Measurements from ENCODE around the gene PIGU.

Gene PIGU

DNA sequence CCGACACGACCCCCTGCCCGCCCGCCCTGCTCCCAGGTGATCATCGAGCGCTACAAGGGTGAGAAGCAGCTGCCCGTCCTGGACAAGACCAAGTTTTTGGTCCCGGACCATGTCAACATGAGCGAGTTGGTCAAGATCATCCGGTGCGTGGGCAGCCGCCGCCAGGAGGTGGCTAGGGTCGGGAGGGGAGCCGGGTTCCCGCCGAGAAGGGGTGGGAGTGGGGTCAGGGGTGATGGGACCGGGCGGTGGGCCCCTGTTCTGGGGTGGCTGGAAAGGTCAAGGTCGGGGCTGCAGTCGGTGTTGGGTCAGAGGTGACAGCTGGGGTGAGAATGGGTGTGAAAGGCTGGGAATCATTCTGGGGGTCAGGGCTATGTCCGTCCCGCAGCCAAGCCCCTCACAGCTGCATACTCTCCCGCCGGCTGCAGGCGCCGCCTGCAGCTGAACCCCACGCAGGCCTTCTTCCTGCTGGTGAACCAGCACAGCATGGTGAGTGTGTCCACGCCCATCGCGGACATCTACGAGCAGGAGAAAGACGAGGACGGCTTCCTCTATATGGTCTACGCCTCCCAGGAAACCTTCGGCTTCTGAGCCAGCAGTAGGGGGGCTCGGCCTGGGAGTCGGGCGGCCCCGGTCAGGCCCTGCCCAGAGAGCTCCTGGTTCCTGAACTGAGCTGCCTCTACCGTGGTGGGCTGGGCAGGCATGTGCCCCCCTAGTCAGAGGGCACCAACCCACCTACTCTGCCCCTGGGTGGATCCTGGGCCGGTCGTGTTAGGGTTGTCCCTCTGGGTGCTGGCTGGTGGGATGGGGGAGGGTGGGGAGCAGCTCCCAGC is 117.4 kb downstream of the PIGU start:
- Histone ChIP-seq H3K9me3 (ENCODE audit: low read depth, low read length) (no peaks in the 10 kb centered on the region), H3K27ac (no peak overlapping the region), H3K36me3 (ENCODE audit: insufficient read depth, low read length) (no peaks in the 10 kb centered on the region), H3K9ac (ENCODE audit: insufficient read length) (no peak overlapping the region), H3K4me3 (no peak overlapping the region)
- no peak for DNase-seq (ENCODE audit: low read depth, low spot score)
- no peak for TF ChIP-seq POLR2AphosphoS5 (IDR thresholded peaks at IDR 0.05; ENCODE audit: borderline replicate concordance, low read depth, low read length)
- no peak for TF ChIP-seq FOXP2 (optimal IDR thresholded peaks at IDR 0.05; ENCODE audit: control extremely low read depth, extremely low read length, insufficient read depth)
- TF ChIP-seq EZH2 (IDR thresholded peaks at IDR 0.05), result no peak

DNA sequence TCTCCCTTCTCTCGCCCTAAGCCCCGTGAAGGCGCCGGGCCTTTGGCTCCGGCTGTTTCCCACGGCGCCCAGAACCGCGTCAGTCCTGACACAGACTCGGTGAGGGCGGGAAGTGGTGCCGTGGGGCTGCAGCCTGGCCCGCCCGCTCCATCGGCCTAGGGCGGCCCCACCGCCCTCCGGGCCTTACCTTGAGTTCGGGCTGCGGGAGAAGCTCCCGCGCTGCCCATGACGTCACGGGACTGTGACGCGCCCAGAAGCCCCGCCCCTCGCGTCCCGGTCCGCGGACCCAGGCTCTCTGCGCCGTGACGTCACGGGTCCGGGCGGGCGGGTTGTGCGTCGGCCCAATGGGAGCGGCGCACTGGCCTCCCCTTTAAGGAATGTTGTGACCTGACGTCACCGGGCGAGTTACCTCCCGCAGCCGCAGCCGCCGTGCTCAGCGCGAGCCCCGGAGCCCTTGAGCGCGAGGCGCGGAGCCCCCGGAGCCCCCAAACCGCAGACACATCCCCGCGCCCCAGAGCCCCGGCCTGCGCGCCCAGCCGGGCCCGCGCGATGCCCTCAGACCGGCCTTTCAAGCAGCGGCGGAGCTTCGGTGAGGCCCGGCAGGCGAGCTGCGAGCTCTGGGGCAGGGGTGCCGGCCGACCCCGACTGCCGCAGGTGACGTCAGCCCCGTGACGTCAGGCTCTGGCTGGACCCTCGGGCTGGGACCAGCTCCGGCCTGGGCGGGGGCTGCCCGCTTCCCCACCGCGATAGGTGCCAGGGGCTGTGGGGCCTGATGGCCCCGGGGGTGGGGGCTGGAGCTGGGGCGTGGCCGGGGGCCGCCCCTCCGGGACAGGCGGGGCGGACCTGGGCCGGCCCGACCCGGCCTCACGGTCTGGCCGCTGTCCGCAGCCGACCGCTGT is 118.3 kb downstream of the PIGU start, which contains the start of gene MAP1LC3A:
Gene MAP1LC3A (plus strand): TSS at position 399 of the 899 bp plus-strand sequence. CDS start 151 bp downstream, at position 550.
- H3K9me3 ChIP-seq (ENCODE audit: low read depth, low read length), result no peaks in the 10 kb centered on the region
- no peak within 1 kb of the TSS for H3K27ac ChIP-seq
- DNase-seq (ENCODE audit: low read depth, low spot score), result no peak
- no peak within 1 kb of the TSS for H3K9ac ChIP-seq (ENCODE audit: insufficient read length)
- no peak within 1 kb of the TSS; the same call in 1 of the 2 replicates for H3K4me3 ChIP-seq
- H3K36me3 ChIP-seq (ENCODE audit: insufficient read depth, low read length), result no peaks in the 10 kb centered on the region
- TF ChIP-seq POLR2AphosphoS5 (IDR thresholded peaks at IDR 0.05; ENCODE audit: borderline replicate concordance, low read depth, low read length) (no peak), FOXP2 (optimal IDR thresholded peaks at IDR 0.05; ENCODE audit: control extremely low read depth, extremely low read length, insufficient read depth) (no peak), EZH2 (IDR thresholded peaks at IDR 0.05) (no peak)

DNA sequence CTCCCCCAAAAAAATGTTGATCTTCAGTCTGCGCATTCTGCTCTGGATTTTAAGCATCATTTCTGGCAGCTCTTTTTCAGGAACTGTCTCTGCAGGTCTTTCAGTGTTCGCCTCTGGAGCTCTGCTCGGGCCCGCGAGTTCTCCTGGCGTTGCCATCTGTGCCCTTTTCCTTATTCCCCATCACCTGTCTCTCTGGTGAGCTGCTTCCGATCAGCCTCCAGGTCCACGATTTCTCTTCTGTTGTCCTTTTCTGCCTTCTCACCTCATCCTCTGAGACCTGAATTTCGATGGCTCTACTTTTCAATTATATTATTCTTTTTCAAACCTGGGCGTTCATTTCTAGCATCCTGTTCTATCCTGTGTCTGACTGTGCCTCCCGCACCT is 119.0 kb downstream of the PIGU start:
- no peaks in the 10 kb centered on the region for H3K36me3 ChIP-seq (ENCODE audit: insufficient read depth, low read length)
- no peak for DNase-seq (ENCODE audit: low read depth, low spot score)
- no peak overlapping the region for H3K27ac ChIP-seq
- no peak for TF ChIP-seq FOXP2 (optimal IDR thresholded peaks at IDR 0.05; ENCODE audit: control extremely low read depth, extremely low read length, insufficient read depth)
- TF ChIP-seq EZH2 (IDR thresholded peaks at IDR 0.05), result no peak
- no peak for TF ChIP-seq POLR2AphosphoS5 (IDR thresholded peaks at IDR 0.05; ENCODE audit: borderline replicate concordance, low read depth, low read length)
- H3K9me3 ChIP-seq (ENCODE audit: low read depth, low read length), result no peaks in the 10 kb centered on the region
- H3K4me3 ChIP-seq, result no peak overlapping the region; the same call in 1 of the 2 replicates
- no peak overlapping the region for H3K9ac ChIP-seq (ENCODE audit: insufficient read length)

DNA sequence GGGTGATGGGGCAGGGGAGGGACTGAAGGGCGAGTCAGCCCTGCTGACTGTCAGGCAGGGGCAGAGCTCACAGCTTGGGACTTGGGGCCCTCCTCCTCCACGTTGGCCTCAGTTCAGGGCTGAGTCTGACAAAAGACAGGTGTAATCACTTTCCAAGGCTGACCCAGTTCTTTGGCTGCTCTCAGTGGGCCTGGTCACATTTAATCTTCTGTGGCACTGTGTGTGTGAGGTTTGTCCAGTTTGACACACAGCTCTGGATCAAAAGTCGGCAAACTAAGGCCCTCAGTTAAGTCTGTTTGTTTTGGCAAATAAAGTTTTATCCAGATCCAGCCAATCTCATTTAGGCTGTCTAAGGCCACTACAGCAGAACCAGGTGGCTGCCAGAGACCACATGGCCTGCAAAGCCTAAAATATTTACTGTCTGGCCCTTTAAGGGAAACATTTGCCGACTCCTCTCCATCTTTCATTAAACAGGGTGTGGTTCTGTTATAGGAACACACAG is 123.5 kb downstream of the PIGU start:
- Histone ChIP-seq H3K27ac (no peak overlapping the region), H3K4me3 (no peak overlapping the region), H3K9me3 (ENCODE audit: low read depth, low read length) (no peaks in the 10 kb centered on the region), H3K36me3 (ENCODE audit: insufficient read depth, low read length) (no peaks in the 10 kb centered on the region), H3K9ac (ENCODE audit: insufficient read length) (no peak overlapping the region)
- TF ChIP-seq EZH2 (IDR thresholded peaks at IDR 0.05) (no peak), FOXP2 (optimal IDR thresholded peaks at IDR 0.05; ENCODE audit: control extremely low read depth, extremely low read length, insufficient read depth) (no peak), POLR2AphosphoS5 (IDR thresholded peaks at IDR 0.05; ENCODE audit: borderline replicate concordance, low read depth, low read length) (no peak)
- no peak for DNase-seq (ENCODE audit: low read depth, low spot score)

DNA sequence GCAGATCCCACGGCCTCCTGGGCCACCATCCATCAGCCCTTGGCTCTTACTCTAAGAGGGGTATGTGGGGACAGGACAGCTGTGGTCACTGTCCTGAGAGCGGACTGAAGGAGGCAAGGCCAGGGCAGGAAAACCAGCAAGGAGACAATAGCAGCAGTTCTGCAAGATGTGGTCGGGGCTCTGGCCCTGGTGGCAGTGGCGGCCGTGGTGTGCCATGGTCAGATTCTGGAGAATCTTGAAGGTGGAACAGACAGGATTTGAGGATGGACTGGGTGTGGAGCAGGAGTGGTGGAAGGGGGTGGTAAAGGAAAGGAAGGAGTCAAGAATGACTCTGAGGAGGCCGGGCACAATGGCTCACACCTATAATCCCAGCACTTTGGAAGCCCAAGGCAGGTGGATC is 124.3 kb downstream of the PIGU start:
- DNase-seq (ENCODE audit: low read depth, low spot score), result no peak
- Histone ChIP-seq H3K27ac (no peak overlapping the region), H3K4me3 (no peak overlapping the region), H3K9me3 (ENCODE audit: low read depth, low read length) (no peaks in the 10 kb centered on the region), H3K9ac (ENCODE audit: insufficient read length) (no peak overlapping the region), H3K36me3 (ENCODE audit: insufficient read depth, low read length) (no peaks in the 10 kb centered on the region)
- TF ChIP-seq FOXP2 (optimal IDR thresholded peaks at IDR 0.05; ENCODE audit: control extremely low read depth, extremely low read length, insufficient read depth) (no peak), POLR2AphosphoS5 (IDR thresholded peaks at IDR 0.05; ENCODE audit: borderline replicate concordance, low read depth, low read length) (no peak), EZH2 (IDR thresholded peaks at IDR 0.05) (no peak)

DNA sequence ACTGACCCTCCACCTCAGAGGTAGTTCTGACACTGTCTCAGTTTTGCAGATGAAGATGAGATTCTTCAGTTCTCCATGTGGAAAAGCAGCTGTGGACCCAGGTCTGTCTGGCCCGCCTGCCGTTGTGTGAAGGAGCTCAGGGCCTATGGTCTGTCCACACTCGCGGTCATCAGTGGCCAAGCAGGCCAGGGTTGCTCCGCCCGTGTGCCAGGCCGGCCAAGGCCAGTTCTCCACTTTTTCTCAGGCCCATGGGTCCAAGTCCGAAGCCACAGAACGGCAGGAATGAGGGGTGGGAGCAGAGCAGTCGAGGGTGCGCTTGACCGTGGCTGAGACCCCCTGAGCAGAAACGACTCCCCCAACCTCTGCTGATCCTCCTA is 127.0 kb downstream of the PIGU start:
- DNase-seq (ENCODE audit: low read depth, low spot score), result no peak
- Histone ChIP-seq H3K4me3 (no peak overlapping the region), H3K27ac (no peak overlapping the region), H3K9me3 (ENCODE audit: low read depth, low read length) (no peaks in the 10 kb centered on the region), H3K9ac (ENCODE audit: insufficient read length) (no peak overlapping the region), H3K36me3 (ENCODE audit: insufficient read depth, low read length) (no peaks in the 10 kb centered on the region)
- TF ChIP-seq POLR2AphosphoS5 (IDR thresholded peaks at IDR 0.05; ENCODE audit: borderline replicate concordance, low read depth, low read length) (no peak), EZH2 (IDR thresholded peaks at IDR 0.05) (no peak), FOXP2 (optimal IDR thresholded peaks at IDR 0.05; ENCODE audit: control extremely low read depth, extremely low read length, insufficient read depth) (no peak)

DNA sequence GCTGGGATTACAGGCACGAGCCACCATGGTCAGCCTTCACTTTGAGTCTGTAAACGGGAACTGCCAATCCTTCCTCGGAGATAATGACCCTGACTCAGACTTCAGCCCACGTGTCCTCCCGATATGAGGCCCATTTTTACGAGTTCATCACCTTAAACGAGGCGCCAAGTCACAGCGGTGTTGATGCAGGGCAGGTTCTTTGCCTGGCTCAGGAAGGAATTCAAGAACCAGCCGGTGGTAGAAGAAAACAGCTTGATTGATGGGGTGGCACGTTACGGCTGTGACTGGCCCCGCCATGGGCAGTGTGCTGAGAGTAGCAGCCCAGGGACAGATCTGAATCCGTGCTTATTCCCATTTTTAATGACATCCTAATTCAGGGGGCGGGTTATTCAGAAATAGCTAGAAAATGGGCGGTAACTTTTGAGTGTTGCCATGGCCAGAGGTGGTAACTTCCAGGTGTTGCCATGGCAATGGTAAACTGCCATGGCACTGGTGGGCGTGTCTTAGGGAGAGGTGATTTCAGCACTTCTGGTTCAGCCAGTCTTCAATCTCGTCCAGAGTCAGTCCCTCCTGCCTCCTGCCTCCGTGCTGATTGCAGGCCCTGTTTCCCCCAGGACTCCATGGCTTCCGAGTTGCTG is 127.5 kb downstream of the PIGU start:
- Histone ChIP-seq H3K36me3 (ENCODE audit: insufficient read depth, low read length) (no peaks in the 10 kb centered on the region), H3K27ac (no peak overlapping the region), H3K9me3 (ENCODE audit: low read depth, low read length) (no peaks in the 10 kb centered on the region), H3K9ac (ENCODE audit: insufficient read length) (no peak overlapping the region), H3K4me3 (no peak overlapping the region)
- TF ChIP-seq EZH2 (IDR thresholded peaks at IDR 0.05), result no peak
- TF ChIP-seq FOXP2 (optimal IDR thresholded peaks at IDR 0.05; ENCODE audit: control extremely low read depth, extremely low read length, insufficient read depth), result no peak
- no peak for TF ChIP-seq POLR2AphosphoS5 (IDR thresholded peaks at IDR 0.05; ENCODE audit: borderline replicate concordance, low read depth, low read length)
- no peak for DNase-seq (ENCODE audit: low read depth, low spot score)
